NCI-H146 treated with DMSO at 0.1 percent for 48 hours (cell line): Measurements from ENCODE around the gene KICS2.
A peak's percentile ranks its signal among the peaks of the same experiment; 100 is the strongest.
"Not testable (repeated sequence)": the region's sequence is repeated elsewhere in the genome, so short reads cannot be mapped to it uniquely, and the experiment has no call there.

Source experiments
- DNase-seq: peaks from one replicate; lab custom pipeline; 2025; ENCODE audit not compliant: unreplicated experiment; lab: John Stamatoyannopoulos, UW

Gene KICS2

GRCh38 chr12:64217643-64218042, 4.5 kb downstream of the KICS2 start:
- not testable (repeated sequence) for DNase-seq

- no peak for DNase-seq
These were observed 5.9 kb downstream of the KICS2 start for GRCh38 chr12:64216239-64216638.

- no peak for DNase-seq
These were observed 9.9 kb downstream of the KICS2 start for GRCh38 chr12:64212119-64212746.

GRCh38 chr12:64207453-64207852, 14.6 kb downstream of the KICS2 start:
- DNase-seq = no peak

- no peak for DNase-seq
These were observed 16.6 kb downstream of the KICS2 start for GRCh38 chr12:64205542-64205941.

GRCh38 chr12:64203775-64204174, 18.3 kb downstream of the KICS2 start:
- no peak for DNase-seq

GRCh38 chr12:64203036-64203435, 19.1 kb downstream of the KICS2 start:
- DNase-seq = no peak

- not testable (repeated sequence) for DNase-seq
These were observed 26.3 kb downstream of the KICS2 start for GRCh38 chr12:64195841-64196240.

GRCh38 chr12:64194333-64195149, 27.6 kb downstream of the KICS2 start:
- no peak for DNase-seq

GRCh38 chr12:64193931-64194330, 28.2 kb downstream of the KICS2 start:
- DNase-seq = no peak

- no peak for DNase-seq
These were observed 29.3 kb downstream of the KICS2 start for GRCh38 chr12:64192644-64193444.

GRCh38 chr12:64190140-64190539, 32.0 kb downstream of the KICS2 start:
- no peak for DNase-seq

GRCh38 chr12:64189530-64189929, 32.6 kb downstream of the KICS2 start:
- no peak for DNase-seq

GRCh38 chr12:64187794-64188193, 34.3 kb downstream of the KICS2 start:
- no peak for DNase-seq

GRCh38 chr12:64187370-64187769, 34.7 kb downstream of the KICS2 start:
- DNase-seq = no peak

- no peak for DNase-seq
These were observed 35.3 kb downstream of the KICS2 start for GRCh38 chr12:64186789-64187188.

GRCh38 chr12:64184216-64184615, 37.9 kb downstream of the KICS2 start:
- DNase-seq = no peak

- DNase-seq = peak; percentile 49
These were observed 40.4 kb downstream of the KICS2 start for GRCh38 chr12:64181430-64182291.

- no peak for DNase-seq
These were observed 41.1 kb downstream of the KICS2 start for GRCh38 chr12:64180951-64181350.

- DNase-seq = no peak
These were observed 44.0 kb downstream of the KICS2 start for GRCh38 chr12:64178122-64178521.

- no peak for DNase-seq
These were observed 45.1 kb downstream of the KICS2 start for GRCh38 chr12:64177001-64177400.
